IMR-90 (cell line): ENCODE data around the gene INPP5J. TPM values are rescaled to one million over a fixed set of nuclear protein-coding genes. Genes with fewer than 3 reads are reported as not detected.
A peak's percentile ranks its signal among the peaks of the same experiment; 100 is the strongest.

Experiments used
- ATAC-seq: fragments of 200-7000 bp; cut with Tn5 transposase; 2 replicates; pipeline ENCODE4 v1.9.1; 2020; ENCODE audit warnings: low read depth, mild to moderate bottlenecking, moderate library complexity
- BruUV-seq: library from RNA; stranded (reverse); fragments of 400-500 nt; replicated peaks from 2 replicates; lab custom pipeline; 2021; lab: Mats Ljungman, UMichigan
- CTCF ChIA-PET: fragments of 300-600 bp; formaldehyde crosslinking; extraction: SDS; loops from one replicate; lab custom pipeline; 2021; ENCODE audit warnings: antibody characterized with exemption; lab: Yijun Ruan, JAX
- POLR2A ChIA-PET: fragments of 300-600 bp; sonication (Branson Sonifier 250); formaldehyde crosslinking; loops from one replicate; lab custom pipeline; 2022; ENCODE audit warnings: antibody characterized with exemption; ENCODE audit not compliant: unreplicated experiment; lab: Charles Lee
- DNase-seq: peaks from one replicate; pipeline ENCODE4 v3.0.0; 2013
- H2AFZ ChIP-seq: replicated peaks from 2 replicates; pipeline ENCODE3; 2013; ENCODE audit warnings: low read length, mild to moderate bottlenecking; ENCODE audit not compliant: poor library complexity
- H2AK5ac ChIP-seq: 2 replicates; pipeline ENCODE4 v1.6.1; 2013; ENCODE audit warnings: low read depth, low read length, inconsistent platforms
- H2AK9ac ChIP-seq: replicated peaks from 2 replicates; pipeline ENCODE3; 2013; ENCODE audit warnings: mild to moderate bottlenecking, low read depth, low read length, moderate library complexity; ENCODE audit not compliant: poor library complexity
- H2BK120ac ChIP-seq: 2 replicates; pipeline ENCODE4 v1.6.1; 2013; ENCODE audit warnings: low read depth, low read length, inconsistent platforms
- H2BK15ac ChIP-seq: 3 replicates; pipeline ENCODE4 v1.6.1; 2013; ENCODE audit warnings: low read depth, low read length, inconsistent platforms
- H2BK20ac ChIP-seq: 2 replicates; pipeline ENCODE4 v1.6.1; 2013; ENCODE audit warnings: low read depth, mild to moderate bottlenecking, inconsistent platforms, low read length, moderate library complexity
- H2BK5ac ChIP-seq: 2 replicates; pipeline ENCODE4 v1.6.1; 2013; ENCODE audit warnings: mild to moderate bottlenecking, low read depth, low read length, inconsistent platforms; ENCODE audit not compliant: poor library complexity, severe bottlenecking
- H3K14ac ChIP-seq: replicated peaks from 2 replicates; pipeline ENCODE4 v1.6.1; 2013; ENCODE audit warnings: low read depth, low read length, inconsistent platforms
- H3K18ac ChIP-seq: 2 replicates; pipeline ENCODE4 v1.6.1; 2013; ENCODE audit warnings: low read depth, low read length, control low read depth
- H3K23ac ChIP-seq: 2 replicates; pipeline ENCODE4 v1.6.1; 2013; ENCODE audit warnings: low read depth, low read length, inconsistent platforms
- H3K27ac ChIP-seq: 2 replicates; pipeline ENCODE4 v1.5.1; 2013; ENCODE audit warnings: mild to moderate bottlenecking, control low read depth, low read length; ENCODE audit not compliant: insufficient read depth
- H3K27me3 ChIP-seq: 2 replicates; pipeline ENCODE4 v1.6.1; 2013; ENCODE audit warnings: low read length; ENCODE audit not compliant: control insufficient read depth, insufficient read depth
- H3K36me3 ChIP-seq: 2 replicates; pipeline ENCODE4 v1.6.1; 2013; ENCODE audit warnings: low read length, mixed read lengths; ENCODE audit not compliant: control insufficient read depth, insufficient read depth
- H3K4ac ChIP-seq: 2 replicates; pipeline ENCODE4 v1.6.1; 2013; ENCODE audit warnings: low read depth, low read length, inconsistent platforms
- H3K4me1 ChIP-seq: 2 replicates; pipeline ENCODE4 v1.6.1; 2013; ENCODE audit warnings: low read length, mixed read lengths; ENCODE audit not compliant: control insufficient read depth, insufficient read depth
- H3K4me2 ChIP-seq: 2 replicates; pipeline ENCODE4 v1.6.1; 2013; ENCODE audit warnings: low read depth, mild to moderate bottlenecking, control low read depth, low read length, moderate library complexity
- H3K4me3 ChIP-seq: 2 replicates; pipeline ENCODE4 v1.5.1; 2013; ENCODE audit warnings: low read depth, mild to moderate bottlenecking, control low read depth, low read length, moderate library complexity; ENCODE audit not compliant: insufficient read depth
- H3K56ac ChIP-seq: 2 replicates; pipeline ENCODE4 v1.6.1; 2013; ENCODE audit warnings: low read length, inconsistent platforms; ENCODE audit not compliant: insufficient read depth; ENCODE audit errors: extremely low read depth
- H3K79me1 ChIP-seq, 2 experiments: 2 replicates each; pipeline ENCODE4 v1.6.1; 2013; ENCODE audit warnings: low read length in 2 of 2, inconsistent platforms in 1 of 2, low read depth in 1 of 2
- H3K9ac ChIP-seq: 2 replicates; pipeline ENCODE4 v1.6.1; 2013; ENCODE audit warnings: low read depth, low read length, control low read depth
- H3K9me1 ChIP-seq: 2 replicates; pipeline ENCODE4 v1.6.1; 2013; ENCODE audit warnings: low read length, inconsistent platforms; ENCODE audit not compliant: insufficient read depth
- H3K9me3 ChIP-seq: 2 replicates; pipeline ENCODE4 v1.6.1; 2013; ENCODE audit warnings: low read length; ENCODE audit not compliant: control insufficient read depth, insufficient read depth
- H4K20me1 ChIP-seq: 2 replicates; pipeline ENCODE4 v1.6.1; 2013; ENCODE audit warnings: low read length, inconsistent platforms; ENCODE audit not compliant: insufficient read depth
- H4K5ac ChIP-seq: 2 replicates; pipeline ENCODE4 v1.6.1; 2013; ENCODE audit warnings: mild to moderate bottlenecking, low read depth, low read length, control low read depth
- H4K8ac ChIP-seq, 2 experiments: 2 replicates each; pipeline ENCODE4 v1.6.1; 2013; ENCODE audit warnings: low read depth in 2 of 2, low read length in 2 of 2, control low read depth in 1 of 2, inconsistent platforms in 1 of 2
- H4K91ac ChIP-seq: 2 replicates; pipeline ENCODE4 v1.6.1; 2013; ENCODE audit warnings: low read depth, low read length, inconsistent platforms; ENCODE audit not compliant: insufficient read depth
- CEBPB ChIP-seq: IDR thresholded peaks from 2 replicates; pipeline ENCODE4 v1.6.1; 2012; ENCODE audit warnings: low read depth, low read length, improper control_type of control experiment
- FOS ChIP-seq: fragments of 150-350 bp; IDR thresholded peaks from 2 replicates; pipeline ENCODE4 v1.6.1; 2016; ENCODE audit warnings: low read depth, low read length
- MAFK ChIP-seq: IDR thresholded peaks from 2 replicates; pipeline ENCODE4 v1.6.1; 2012; ENCODE audit warnings: low read depth, low read length, improper control_type of control experiment
- NFE2L2 ChIP-seq: fragments of 150-350 bp; IDR thresholded peaks from 2 replicates; pipeline ENCODE4 v1.6.1; 2016; ENCODE audit warnings: low read depth, mild to moderate bottlenecking, low read length
- SMC3 ChIP-seq: fragments of 150-350 bp; IDR thresholded peaks from 2 replicates; pipeline ENCODE4 v1.6.1; 2016; ENCODE audit warnings: low read depth, mild to moderate bottlenecking, antibody characterized with exemption, low read length, moderate library complexity
- WGBS, 2 experiments: methylation state at CpG; one replicate each; pipeline versions ENCODE4 v1.1.5 to v1.1.7; 2013; ENCODE audit warnings: missing lambda C conversion rate in 2 of 2; ENCODE audit not compliant: insufficient read length in 1 of 2; ENCODE audit errors: extremely low coverage in 2 of 2; 5-methylcytosine and 5-hydroxymethylcytosine counted together
- dilution Hi-C: fragments of 300-500 bp; cut with HindIII; formaldehyde crosslinking; loops from one replicate; pipeline ENCODE4 v1.14.3; 2018; ENCODE audit warnings: low sequenced_read_pairs; ENCODE audit not compliant: unreplicated experiment
- in situ Hi-C: fragments of 300-500 bp; cut with MboI; formaldehyde crosslinking; loops from 3 replicates; pipeline ENCODE4 v1.14.3; 2019; ENCODE audit warnings: low sequenced_read_pairs, inconsistent platforms, mixed read lengths
- intact Hi-C: fragments of 100-400 bp; cut with micrococcal nuclease; formaldehyde crosslinking; loops from 2 replicates; pipeline ENCODE4 v1.10.0; 2022
- polyA plus RNA-seq, 3 experiments: library from polyadenylated mRNA; depleted of rRNA; stranded (reverse); fragments of >200 nt; gene quantifications; 2 replicates each; pipeline ENCODE4 v1.2.3, GENCODE V29; 2012; ENCODE audit warnings: low replicate concordance in 1 of 3
- total RNA-seq: library from RNA; depleted of rRNA; stranded (reverse); fragments of >200 nt; gene quantifications from 2 replicates; pipeline ENCODE4 v1.2.3, GENCODE V29; 2012
- TF ChIP-seq, protein P1 (sequence below): fragments of 150-350 bp; IDR thresholded peaks from 2 replicates; pipeline ENCODE4 v1.6.1; 2016; ENCODE audit warnings: low read depth, mild to moderate bottlenecking, low read length, moderate library complexity, borderline replicate concordance

INPP5J gene
- total and polyA plus RNA-seq, 2 of the 4 experiments (the other 2 are of a cell fraction): 0.36 to 2.2 TPM

DNA sequence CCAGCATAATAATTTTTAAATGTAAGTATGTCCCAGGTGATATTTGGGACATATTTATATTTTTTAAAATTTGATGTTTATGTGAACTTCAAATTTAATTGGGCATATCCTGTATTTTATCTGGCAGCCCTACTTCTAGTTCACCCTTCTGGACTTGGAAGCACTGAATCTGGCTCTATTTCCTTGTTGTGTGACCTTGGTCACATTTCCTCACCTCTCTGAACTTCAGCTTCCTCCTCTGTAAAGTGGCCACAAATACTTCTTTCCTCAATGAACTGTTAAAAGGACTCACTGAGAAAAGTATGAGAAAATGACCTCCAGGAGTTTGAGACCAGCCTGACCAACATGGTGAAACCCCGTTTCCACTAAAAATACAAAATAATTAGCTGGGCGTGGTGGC is 29.1 kb downstream of the INPP5J start:
- Histone ChIP-seq H3K4ac (no peak overlapping the region), H2BK5ac (no peak overlapping the region), H3K4me2 (no peak overlapping the region), H3K23ac (no peak overlapping the region), H4K91ac (no peak overlapping the region), H2BK20ac (no peak overlapping the region), H3K27me3 (no peaks in the 10 kb centered on the region), H3K4me1 (peaks cover 18% of the 10 kb centered on the region), H4K5ac (no peak overlapping the region), H3K27ac (no peak overlapping the region), H3K18ac (no peak overlapping the region), H3K4me3 (no peak overlapping the region), H3K14ac (no peak overlapping the region), H2AK5ac (no peak overlapping the region), H3K36me3 (no peaks in the 10 kb centered on the region), H3K9me3 (no peaks in the 10 kb centered on the region), H3K79me1 (0 out of 4 replicates have a peak, but pooled peaks cover 0 to 10% of the 10 kb centered on the region in 2 experiments), H2AFZ (no peak overlapping the region), H3K9me1 (peaks cover 15% of the 10 kb centered on the region), H4K8ac (no peak overlapping the region), H2BK120ac (0 out of 2 replicates have a peak overlapping the region, but pooled peaks have one; percentile 0), H4K20me1 (no peaks in the 10 kb centered on the region), H3K9ac (no peak overlapping the region), H3K56ac (no peak overlapping the region), H2AK9ac (no peak overlapping the region), H2BK15ac (no peak overlapping the region)
- in situ Hi-C loops: no loop called here
- WGBS, 2 experiments: no CpG with 5 or more reads among the region's 2 CpGs
- CTCF ChIA-PET: no interaction called here
- ATAC-seq: no peak
- intact Hi-C loops: no loop called here
- BruUV-seq: no TSS peak
- TF ChIP-seq, protein P1, sequence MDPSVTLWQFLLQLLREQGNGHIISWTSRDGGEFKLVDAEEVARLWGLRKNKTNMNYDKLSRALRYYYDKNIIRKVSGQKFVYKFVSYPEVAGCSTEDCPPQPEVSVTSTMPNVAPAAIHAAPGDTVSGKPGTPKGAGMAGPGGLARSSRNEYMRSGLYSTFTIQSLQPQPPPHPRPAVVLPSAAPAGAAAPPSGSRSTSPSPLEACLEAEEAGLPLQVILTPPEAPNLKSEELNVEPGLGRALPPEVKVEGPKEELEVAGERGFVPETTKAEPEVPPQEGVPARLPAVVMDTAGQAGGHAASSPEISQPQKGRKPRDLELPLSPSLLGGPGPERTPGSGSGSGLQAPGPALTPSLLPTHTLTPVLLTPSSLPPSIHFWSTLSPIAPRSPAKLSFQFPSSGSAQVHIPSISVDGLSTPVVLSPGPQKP: no peak
- no peak for TF ChIP-seq SMC3
- no peak for TF ChIP-seq FOS
- TF ChIP-seq CEBPB: no peak
- TF ChIP-seq MAFK: no peak
- TF ChIP-seq NFE2L2: no peak
- POLR2A ChIA-PET: no interaction called here
- DNase-seq: no peak
- dilution Hi-C loops: no loop called here
